Calu3 (cell line): ENCODE results near the gene HIVEP3. TPM values are rescaled to one million over a fixed set of nuclear protein-coding genes. Genes with fewer than 3 reads are reported as not detected.

Experiments
- BruUV-seq: library from RNA; stranded (reverse); fragments of 400-500 nt; replicated peaks from 2 replicates; lab custom pipeline; 2021; lab: Mats Ljungman, UMichigan
- CTCF ChIA-PET: fragments of 300-600 bp; sonication (Branson Sonifier 250); formaldehyde crosslinking; loops from one replicate; lab custom pipeline; 2022; ENCODE audit warnings: antibody characterized with exemption; lab: Charles Lee
- DNase-seq: peaks from one replicate; pipeline ENCODE4 v3.0.0; 2022
- H3K27ac Mint-ChIP-seq: one replicate; pipeline ENCODE4 v1.8.0; 2022; ENCODE audit warnings: mixed read lengths; ENCODE audit not compliant: unreplicated experiment
- H3K27me3 Mint-ChIP-seq: one replicate; pipeline ENCODE4 v1.8.0; 2022; ENCODE audit warnings: mixed read lengths; ENCODE audit not compliant: unreplicated experiment
- H3K36me3 Mint-ChIP-seq: one replicate; pipeline ENCODE4 v1.8.0; 2022; ENCODE audit warnings: mild to moderate bottlenecking, moderate library complexity, mixed read lengths; ENCODE audit not compliant: insufficient read depth, unreplicated experiment
- H3K4me1 Mint-ChIP-seq: one replicate; pipeline ENCODE4 v1.8.0; 2022; ENCODE audit warnings: mild to moderate bottlenecking, low read depth, mixed read lengths; ENCODE audit not compliant: unreplicated experiment
- H3K4me3 Mint-ChIP-seq: one replicate; pipeline ENCODE4 v1.8.0; 2022; ENCODE audit warnings: mild to moderate bottlenecking, low read depth, moderate library complexity, mixed read lengths; ENCODE audit not compliant: unreplicated experiment
- H3K9me3 Mint-ChIP-seq: one replicate; pipeline ENCODE4 v1.8.0; 2022; ENCODE audit warnings: low read depth, mixed read lengths; ENCODE audit not compliant: unreplicated experiment
- intact Hi-C: fragments of 100-400 bp; cut with micrococcal nuclease; formaldehyde crosslinking; loops from one replicate; pipeline ENCODE4 v1.10.0; 2022; ENCODE audit not compliant: unreplicated experiment
- total RNA-seq: library from RNA; stranded (reverse); gene quantifications from 2 replicates; pipeline ENCODE4 v1.2.3, GENCODE V29; 2022
- TF ChIP-seq, protein P1 (sequence below): fragments of 200-600 bp; IDR thresholded peaks from one replicate; pipeline ENCODE4 v1.8.0; 2022; ENCODE audit warnings: antibody characterized with exemption; ENCODE audit not compliant: unreplicated experiment

HIVEP3 gene
- total RNA-seq, 1 experiment from 2014 or later: 9.0 TPM

DNA sequence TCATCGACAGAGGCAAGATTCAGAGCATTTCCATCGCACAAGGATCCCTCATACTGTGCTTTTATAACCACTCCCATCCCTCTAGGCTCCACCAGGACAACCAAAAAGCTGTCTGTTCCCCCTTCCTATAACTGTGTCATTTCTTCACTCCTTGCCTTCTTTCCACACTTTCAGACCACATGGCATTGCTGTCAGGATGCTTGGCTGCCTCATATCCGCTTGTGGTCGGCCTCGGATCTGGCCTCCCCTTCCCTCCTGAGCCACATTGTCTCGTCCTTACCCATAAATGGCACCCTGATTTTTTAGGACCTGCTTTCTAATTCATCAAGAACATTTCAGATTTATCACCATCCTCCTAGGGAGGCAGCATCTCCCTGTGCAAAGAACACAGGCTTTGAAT, 80.5 kb downstream of the HIVEP3 start:
- DNase-seq: no peak
- no peaks in the 10 kb centered on the region for H3K27me3 Mint-ChIP-seq
- TF ChIP-seq, protein P1, sequence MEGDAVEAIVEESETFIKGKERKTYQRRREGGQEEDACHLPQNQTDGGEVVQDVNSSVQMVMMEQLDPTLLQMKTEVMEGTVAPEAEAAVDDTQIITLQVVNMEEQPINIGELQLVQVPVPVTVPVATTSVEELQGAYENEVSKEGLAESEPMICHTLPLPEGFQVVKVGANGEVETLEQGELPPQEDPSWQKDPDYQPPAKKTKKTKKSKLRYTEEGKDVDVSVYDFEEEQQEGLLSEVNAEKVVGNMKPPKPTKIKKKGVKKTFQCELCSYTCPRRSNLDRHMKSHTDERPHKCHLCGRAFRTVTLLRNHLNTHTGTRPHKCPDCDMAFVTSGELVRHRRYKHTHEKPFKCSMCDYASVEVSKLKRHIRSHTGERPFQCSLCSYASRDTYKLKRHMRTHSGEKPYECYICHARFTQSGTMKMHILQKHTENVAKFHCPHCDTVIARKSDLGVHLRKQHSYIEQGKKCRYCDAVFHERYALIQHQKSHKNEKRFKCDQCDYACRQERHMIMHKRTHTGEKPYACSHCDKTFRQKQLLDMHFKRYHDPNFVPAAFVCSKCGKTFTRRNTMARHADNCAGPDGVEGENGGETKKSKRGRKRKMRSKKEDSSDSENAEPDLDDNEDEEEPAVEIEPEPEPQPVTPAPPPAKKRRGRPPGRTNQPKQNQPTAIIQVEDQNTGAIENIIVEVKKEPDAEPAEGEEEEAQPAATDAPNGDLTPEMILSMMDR: no peak
- BruUV-seq: no TSS peak
- H3K27ac Mint-ChIP-seq: no peak overlapping the region
- H3K9me3 Mint-ChIP-seq: no peaks in the 10 kb centered on the region
- H3K4me3 Mint-ChIP-seq: no peak overlapping the region
- CTCF ChIA-PET: no interaction called here
- intact Hi-C loops: no loop called here
- H3K36me3 Mint-ChIP-seq: no peaks in the 10 kb centered on the region
- peaks cover 13% of the 10 kb centered on the region for H3K4me1 Mint-ChIP-seq

DNA sequence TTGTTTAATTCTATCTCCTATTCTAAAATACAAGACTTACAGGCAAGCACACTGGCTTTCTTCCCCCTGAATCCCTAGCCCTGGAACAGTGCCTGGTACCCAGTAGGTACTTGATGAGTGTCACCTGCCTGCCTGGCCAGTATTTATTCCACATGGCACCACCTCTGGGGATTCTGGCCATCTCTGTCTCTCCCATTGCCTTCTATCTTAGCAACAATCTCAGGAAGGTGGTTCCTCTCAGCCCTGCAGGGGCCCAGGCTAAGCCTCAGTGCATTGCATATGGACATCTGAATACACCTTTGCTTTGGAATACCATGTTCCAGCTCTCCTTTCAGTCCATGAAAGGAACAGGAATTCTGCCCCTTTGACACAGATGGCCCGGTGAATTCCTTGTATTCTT, 81.0 kb downstream of the HIVEP3 start:
- TF ChIP-seq, protein P1: no peak
- Mint-ChIP-seq H3K9me3 (no peaks in the 10 kb centered on the region), H3K27me3 (no peaks in the 10 kb centered on the region), H3K27ac (no peak overlapping the region), H3K36me3 (no peaks in the 10 kb centered on the region), H3K4me1 (peaks cover 9% of the 10 kb centered on the region), H3K4me3 (no peak overlapping the region)
- no peak for DNase-seq
- intact Hi-C loops: no loop called here
- BruUV-seq: no TSS peak
- CTCF ChIA-PET: no interaction called here

DNA sequence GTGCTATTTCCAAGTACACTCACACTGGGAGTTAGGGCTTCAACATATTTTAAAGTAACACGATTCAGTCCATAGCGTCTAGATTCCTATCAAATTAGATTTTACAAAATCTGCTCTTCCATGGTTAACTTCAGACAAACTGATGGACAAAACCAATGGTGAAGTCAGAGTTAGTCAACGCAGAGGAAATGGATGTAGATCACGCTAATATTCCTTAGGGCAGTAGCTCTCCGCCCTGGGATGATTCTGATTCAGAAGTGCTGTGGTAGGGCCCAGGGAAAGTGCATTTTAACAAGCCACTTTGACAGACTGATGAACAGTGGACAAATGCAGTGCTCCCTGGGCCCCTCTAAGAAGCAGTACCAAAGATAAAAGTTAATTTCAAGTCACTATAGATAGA, 83.2 kb downstream of the HIVEP3 start:
- H3K27me3 Mint-ChIP-seq: no peaks in the 10 kb centered on the region
- CTCF ChIA-PET: no interaction called here
- H3K27ac Mint-ChIP-seq: no peak overlapping the region
- TF ChIP-seq, protein P1: no peak
- DNase-seq: no peak
- H3K36me3 Mint-ChIP-seq: no peaks in the 10 kb centered on the region
- no peaks in the 10 kb centered on the region for H3K4me1 Mint-ChIP-seq
- no peak overlapping the region for H3K4me3 Mint-ChIP-seq
- BruUV-seq: no TSS peak
- intact Hi-C loops: no loop called here
- H3K9me3 Mint-ChIP-seq: no peaks in the 10 kb centered on the region

DNA sequence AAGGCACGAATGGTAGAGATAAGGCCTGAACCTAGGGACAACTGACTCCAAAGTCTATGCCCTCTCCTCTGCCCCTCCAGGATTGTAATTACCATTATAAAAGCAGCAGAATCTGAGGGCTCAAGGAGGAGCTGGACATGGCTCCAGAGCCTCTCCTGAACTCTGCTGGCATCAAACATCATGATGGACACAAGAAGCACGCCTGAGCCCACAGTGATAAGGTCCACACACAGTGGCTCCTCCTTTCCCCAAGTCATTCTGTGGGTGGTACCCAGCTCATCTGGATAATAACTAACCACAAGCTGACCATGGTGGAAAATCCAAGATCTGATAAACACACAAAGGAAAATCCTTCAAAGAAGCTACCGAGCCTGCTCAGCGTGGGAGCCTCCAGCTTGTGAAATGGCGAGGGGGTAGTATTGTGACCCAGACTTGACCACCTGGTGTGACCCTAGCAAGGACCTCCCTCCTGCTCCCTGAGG, 85.2 kb downstream of the HIVEP3 start:
- intact Hi-C loops: no loop called here
- CTCF ChIA-PET: no interaction called here
- no peak overlapping the region for H3K4me3 Mint-ChIP-seq
- no peaks in the 10 kb centered on the region for H3K9me3 Mint-ChIP-seq
- H3K36me3 Mint-ChIP-seq: no peaks in the 10 kb centered on the region
- no TSS peak for BruUV-seq
- H3K27me3 Mint-ChIP-seq: no peaks in the 10 kb centered on the region
- no peak overlapping the region for H3K27ac Mint-ChIP-seq
- TF ChIP-seq, protein P1: no peak
- no peak for DNase-seq
- H3K4me1 Mint-ChIP-seq: no peaks in the 10 kb centered on the region
